ENCODE measurements around the gene SHLD3.
"Not testable (repeated sequence)": the region's sequence is repeated elsewhere in the genome, so short reads cannot be mapped to it uniquely, and the experiment has no call there.

The SHLD3 gene

GRCh38 chr5:65672796-65673195, 48.0 kb downstream of the SHLD3 start:
- TF ChIP-seq CTCF (IDR thresholded peaks at IDR 0.05; ENCODE audit: low read depth, low read length): no peak
- in situ Hi-C loops (cut with HindIII; ENCODE audit: low sequenced_read_pairs): no loop called here
- no peak overlapping the region for H3K4me3 ChIP-seq (ENCODE audit: low read depth, low read length)
- no peak for DNase-seq (ENCODE audit: low read depth, low spot score)

DNA sequence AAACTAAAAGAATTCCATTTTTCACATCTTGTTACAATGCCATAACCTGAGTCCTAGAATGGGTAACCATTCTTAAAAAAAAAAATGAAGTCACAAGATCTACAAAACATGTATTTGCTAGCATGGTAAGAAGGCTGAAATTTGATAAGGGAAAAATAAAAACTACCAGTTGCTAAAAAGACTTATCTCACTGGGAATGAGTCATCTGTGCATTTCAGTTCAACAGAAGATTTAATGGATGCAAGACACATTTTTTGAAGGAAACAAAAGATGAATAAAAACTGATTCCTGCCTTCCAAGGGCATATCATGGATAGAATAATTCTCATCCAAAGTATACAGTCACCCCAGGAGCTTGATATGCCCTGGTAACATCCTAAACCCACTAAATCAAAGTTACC, 49.9 kb downstream of the SHLD3 start:
- H3K4me3 ChIP-seq (ENCODE audit: low read depth, low read length): no peak overlapping the region
- in situ Hi-C loops (cut with HindIII; ENCODE audit: low sequenced_read_pairs): no loop called here
- DNase-seq (ENCODE audit: low read depth, low spot score): no peak
- TF ChIP-seq CTCF (IDR thresholded peaks at IDR 0.05; ENCODE audit: low read depth, low read length): no peak

GRCh38 chr5:65676056-65676455, 51.2 kb downstream of the SHLD3 start:
- H3K4me3 ChIP-seq (ENCODE audit: low read depth, low read length); DNase-seq (ENCODE audit: low read depth, low spot score); in situ Hi-C loops (cut with HindIII; ENCODE audit: low sequenced_read_pairs): not testable (repeated sequence)

Data from astrocyte of the spinal cord (primary cell).